ENCODE measurements around the gene ELF2. TPM values are rescaled to one million over a fixed set of nuclear protein-coding genes. Genes with fewer than 3 reads are reported as not detected.
A peak's percentile ranks its signal among the peaks of the same experiment; 100 is the strongest.
"Not testable (repeated sequence)": the region's sequence is repeated elsewhere in the genome, so short reads cannot be mapped to it uniquely, and the experiment has no call there.

ELF2 gene
- total RNA-seq, 2 experiments from 2014 or later: 20.1 to 20.4 TPM

DNA sequence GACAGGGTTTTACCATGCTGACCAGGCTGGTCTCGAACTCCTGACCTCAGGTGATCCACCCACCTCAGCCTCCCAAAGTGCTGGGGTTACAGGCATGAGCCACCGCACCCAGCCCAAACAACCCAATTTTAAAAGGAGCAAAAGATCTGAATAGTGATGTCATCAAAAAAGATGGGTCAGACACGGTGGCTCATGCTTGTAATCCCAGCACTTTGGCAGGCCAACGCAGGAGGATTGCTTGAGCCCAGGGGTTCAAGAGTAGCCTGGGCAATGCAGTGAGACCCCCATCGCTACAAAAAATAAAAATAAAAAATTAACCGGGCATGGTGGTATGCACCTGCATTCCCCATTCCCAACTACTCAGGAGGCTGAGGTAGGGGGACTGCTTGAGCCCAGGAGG lies 6.1 kb downstream of the ELF2 start:
- CTCF ChIA-PET: interaction anchor here (1.5 kb wide), 1 partner anchor 71 kb away, joined by 4 read pairs; no protein-coding TSS in a partner anchor
- no peak for ATAC-seq
- H3K27ac Mint-ChIP-seq: no peak overlapping the region

GRCh38 chr4:139167774-139168444 lies 9.1 kb downstream of the ELF2 start:
- no peaks in the 10 kb centered on the region for H3K27me3 Mint-ChIP-seq
- peaks cover 7% of the 10 kb centered on the region for H3K4me1 Mint-ChIP-seq (ENCODE audit: low read depth)
- no peaks in the 10 kb centered on the region for H3K36me3 Mint-ChIP-seq (ENCODE audit: low read depth)
- no peak overlapping the region for H3K27ac Mint-ChIP-seq
- no peaks in the 10 kb centered on the region for H3K9me3 Mint-ChIP-seq
- intact Hi-C loops (cut with micrococcal nuclease): no loop called here
- H3K4me3 Mint-ChIP-seq: no peak overlapping the region
- DNase-seq (no peak), ATAC-seq (no peak)
- CTCF ChIA-PET: interaction anchor here (0.7 to 2.1 kb wide), 6 partner anchors 11 to 137 kb away, joined by 3 to 7 read pairs (median 5); no protein-coding TSS in a partner anchor
- POLR2A ChIA-PET: interaction anchor here (0.9 to 1.2 kb wide), 2 partner anchors 9 to 117 kb away, joined by 3 to 5 read pairs; partner anchors contain the start of gene ELF2
- peak; percentile 21 for TF ChIP-seq CTCF (IDR thresholded peaks at IDR 0.05)

More for the DNA sequence above, 6.1 kb downstream of the ELF2 start:
- Mint-ChIP-seq H3K27me3 (peaks cover 13% of the 10 kb centered on the region), H3K4me3 (no peak overlapping the region), H3K9me3 (no peaks in the 10 kb centered on the region), H3K4me1 (ENCODE audit: low read depth) (peaks cover 11% of the 10 kb centered on the region), H3K36me3 (ENCODE audit: low read depth) (no peaks in the 10 kb centered on the region)
- TF ChIP-seq CTCF (IDR thresholded peaks at IDR 0.05): no peak
- intact Hi-C loops (cut with micrococcal nuclease): no loop called here
- POLR2A ChIA-PET: no interaction called here
- DNase-seq: no peak

DNA sequence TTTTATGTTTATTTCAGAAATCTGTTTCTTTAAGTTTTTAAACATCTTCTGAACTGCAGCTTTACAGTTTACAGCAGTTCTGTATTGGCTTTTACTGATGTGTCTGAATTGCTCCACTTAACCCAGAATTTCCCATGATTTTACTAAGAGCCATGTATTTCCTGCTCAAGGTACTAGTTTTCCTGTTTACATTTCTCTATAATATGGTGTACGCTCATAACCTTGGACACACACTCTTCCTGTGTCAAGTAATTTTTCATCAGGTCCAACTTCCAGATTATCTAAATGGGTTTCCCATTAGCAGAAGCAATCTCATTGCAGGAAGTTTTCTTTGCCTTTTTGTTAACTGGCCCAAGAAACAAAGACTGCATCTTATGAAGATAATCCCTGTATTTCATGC lies 12.3 kb downstream of the ELF2 start:
- DNase-seq: no peak
- POLR2A ChIA-PET: interaction anchor here (0.6 kb wide), 1 partner anchor 38 kb away, joined by 3 read pairs; no protein-coding TSS in a partner anchor
- Mint-ChIP-seq H3K4me3 (no peak overlapping the region), H3K36me3 (ENCODE audit: low read depth) (no peaks in the 10 kb centered on the region), H3K27ac (no peak overlapping the region), H3K9me3 (no peaks in the 10 kb centered on the region), H3K27me3 (no peaks in the 10 kb centered on the region), H3K4me1 (ENCODE audit: low read depth) (peaks cover 2% of the 10 kb centered on the region)
- CTCF ChIA-PET: no interaction called here
- intact Hi-C loops (cut with micrococcal nuclease): no loop called here
- TF ChIP-seq CTCF (IDR thresholded peaks at IDR 0.05): no peak
- ATAC-seq: no peak

- Mint-ChIP-seq H3K4me3 (no peak overlapping the region), H3K27me3 (no peaks in the 10 kb centered on the region), H3K9me3 (no peaks in the 10 kb centered on the region), H3K27ac (no peak overlapping the region), H3K4me1 (ENCODE audit: low read depth) (peaks cover 2% of the 10 kb centered on the region), H3K36me3 (ENCODE audit: low read depth) (no peaks in the 10 kb centered on the region)
- POLR2A ChIA-PET: no interaction called here
- ATAC-seq (no peak), DNase-seq (no peak)
- intact Hi-C loops (cut with micrococcal nuclease): no loop called here
- no peak for TF ChIP-seq CTCF (IDR thresholded peaks at IDR 0.05)
- CTCF ChIA-PET: no interaction called here
Observed at GRCh38 chr4:139163806-139164206, 13.2 kb downstream of the ELF2 start.

DNA sequence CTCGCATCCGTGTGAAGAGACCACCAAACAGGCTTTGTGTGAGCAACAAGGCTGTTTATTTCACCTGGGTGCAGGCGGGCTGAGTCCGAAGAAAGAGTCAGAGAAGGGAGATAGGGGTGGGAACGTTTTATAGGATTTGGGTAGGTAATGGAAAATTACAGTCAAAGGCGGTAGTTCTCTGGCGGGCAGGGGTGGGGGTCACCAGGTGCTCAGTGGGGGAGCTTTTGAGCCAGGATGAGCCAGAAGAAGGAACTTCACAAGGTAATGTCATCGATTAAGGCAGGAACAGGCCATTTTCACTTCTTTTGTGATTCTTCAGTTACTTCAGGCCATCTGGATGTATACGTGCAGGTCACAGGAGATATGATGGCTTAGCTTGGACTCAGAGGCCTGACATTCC lies 19.0 kb downstream of the ELF2 start:
- DNase-seq; H3K36me3 Mint-ChIP-seq (ENCODE audit: low read depth); H3K4me3 Mint-ChIP-seq; H3K27ac Mint-ChIP-seq; CTCF ChIA-PET; intact Hi-C loops (cut with micrococcal nuclease); H3K9me3 Mint-ChIP-seq; POLR2A ChIA-PET; H3K27me3 Mint-ChIP-seq; ATAC-seq; H3K4me1 Mint-ChIP-seq (ENCODE audit: low read depth): not testable (repeated sequence)

All from activated CD8-positive, alpha-beta T cell treated with anti-CD3 and anti-CD28 coated beads for 36 hours (primary cell).